Measurements from ENCODE around the gene CYTH4.

The CYTH4 gene

DNA sequence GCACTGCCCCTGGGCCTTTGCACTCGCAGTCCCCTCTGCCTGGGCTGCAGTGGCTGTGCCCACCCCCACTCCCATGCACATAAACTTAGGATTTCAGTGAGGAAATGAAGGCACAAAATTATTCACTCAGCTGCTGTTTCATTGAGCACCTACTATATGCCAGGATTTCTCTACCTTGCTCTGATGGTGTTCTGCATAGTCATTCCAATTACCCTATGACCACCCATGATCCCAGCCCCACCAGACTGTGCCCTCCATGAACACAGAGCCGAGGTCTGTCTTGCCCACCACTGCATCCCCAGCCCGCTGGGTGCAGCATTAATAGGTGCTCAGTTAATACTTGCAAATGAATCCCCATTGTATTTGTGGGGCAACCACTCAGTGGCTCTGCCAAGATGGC is 10.9 kb downstream of the CYTH4 start:
- DNase-seq, result no peak

DNA sequence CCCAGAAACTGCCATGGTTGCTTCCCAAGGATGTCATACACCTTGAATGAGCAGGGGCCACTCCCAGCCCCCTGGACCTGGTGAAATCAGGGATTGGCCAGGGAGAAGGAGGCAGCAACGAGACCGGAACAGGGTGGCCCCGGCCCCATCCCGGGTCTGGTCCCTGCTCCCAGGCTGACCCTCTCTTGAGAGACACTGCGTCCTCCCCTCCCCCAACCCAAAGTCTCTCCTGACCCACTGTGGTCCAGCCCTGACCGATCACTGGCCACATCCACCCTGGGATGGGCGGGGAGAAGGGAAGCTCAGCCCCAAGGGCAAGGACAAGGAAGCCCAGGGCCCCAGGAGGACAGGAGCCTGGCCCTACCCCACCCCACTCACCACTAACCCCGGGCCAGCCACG is 12.4 kb downstream of the CYTH4 start:
- no peak for DNase-seq

DNA sequence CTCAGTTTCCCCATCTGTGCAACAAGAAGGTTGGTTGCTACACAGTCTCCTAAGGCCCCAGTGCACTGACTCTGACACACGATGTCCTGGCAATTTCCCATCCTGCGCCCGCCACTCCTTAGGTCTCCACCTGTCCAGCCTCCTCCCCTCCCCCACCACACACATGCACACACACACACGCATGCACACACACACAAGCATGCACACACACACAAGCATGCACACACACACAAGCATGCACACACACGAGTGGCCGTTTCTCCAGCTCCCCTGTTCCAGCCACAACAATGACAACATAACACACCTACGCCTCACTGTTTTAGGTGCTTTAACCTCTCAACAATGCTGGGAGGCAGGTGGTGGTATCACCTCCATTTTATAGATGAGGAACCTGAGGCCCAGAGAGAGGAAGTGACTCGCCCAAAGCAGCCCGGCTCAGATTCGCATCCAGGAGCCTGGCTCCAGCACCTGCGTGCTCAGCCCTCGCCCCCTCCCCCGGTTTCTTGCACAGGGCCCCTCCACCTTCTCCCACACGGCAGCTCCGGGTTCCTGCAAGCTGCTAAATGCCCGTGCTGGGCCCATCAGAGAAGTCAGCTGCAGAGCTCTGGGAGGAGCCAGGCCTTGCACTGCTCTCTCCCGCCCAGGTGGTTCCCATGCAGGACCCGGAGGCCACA is 13.0 kb downstream of the CYTH4 start:
- DNase-seq, result no peak

DNA sequence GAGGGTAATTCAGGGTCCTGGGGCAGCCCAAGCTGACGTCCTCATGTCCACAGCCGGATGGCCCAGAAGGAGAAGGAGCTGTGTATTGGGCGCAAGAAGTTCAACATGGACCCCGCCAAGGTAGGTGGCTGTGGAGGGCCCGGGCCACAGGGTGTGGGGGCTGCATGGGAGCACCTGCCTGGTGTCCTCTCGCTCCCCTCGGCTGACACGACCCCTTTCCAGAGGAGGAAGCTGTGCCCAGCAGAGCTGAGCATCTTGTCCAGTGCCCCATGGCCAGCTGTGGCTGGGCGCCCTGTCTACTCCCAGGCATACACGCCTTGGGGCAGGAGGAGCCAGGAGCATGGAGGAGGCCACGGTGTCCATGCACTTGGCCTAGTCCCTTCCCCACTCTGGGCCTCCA is 13.6 kb downstream of the CYTH4 start:
- DNase-seq, result no peak

DNA sequence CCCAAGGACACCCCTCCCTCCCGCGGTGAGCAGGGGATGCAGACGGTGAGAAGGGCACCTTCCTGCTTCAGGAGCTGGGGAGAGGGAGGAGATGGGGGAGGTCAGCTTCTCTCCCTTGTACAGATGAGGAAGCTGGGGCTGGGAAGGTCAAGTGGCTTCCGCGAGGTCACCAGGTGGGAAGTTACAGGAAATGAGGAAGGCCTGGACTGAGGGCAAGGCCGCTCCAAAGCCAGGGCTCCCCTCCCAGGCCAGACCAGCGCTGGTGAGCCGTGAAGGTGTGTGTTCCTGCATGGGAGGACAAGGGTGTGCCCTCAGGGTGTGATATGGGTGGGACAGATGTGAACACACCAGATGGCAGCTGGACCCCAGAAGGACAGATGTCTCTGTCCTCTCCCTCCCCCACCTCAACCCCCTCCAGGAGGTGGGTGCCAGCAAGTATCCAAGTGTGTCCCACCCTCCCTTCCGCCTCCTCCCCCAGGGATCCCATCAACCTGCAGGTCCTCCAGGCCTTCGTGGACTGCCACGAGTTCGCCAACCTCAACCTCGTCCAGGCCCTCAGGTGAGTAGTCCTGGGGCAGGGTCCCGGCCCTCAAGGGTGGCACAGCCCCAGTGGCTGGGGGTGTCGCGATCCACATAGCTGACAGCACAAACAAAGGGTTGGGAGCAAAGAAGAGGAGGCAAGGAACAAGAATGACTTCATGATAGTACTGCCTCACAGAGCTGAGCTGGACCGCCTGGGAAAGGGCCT is 16.6 kb downstream of the CYTH4 start:
- no peak for DNase-seq

DNA sequence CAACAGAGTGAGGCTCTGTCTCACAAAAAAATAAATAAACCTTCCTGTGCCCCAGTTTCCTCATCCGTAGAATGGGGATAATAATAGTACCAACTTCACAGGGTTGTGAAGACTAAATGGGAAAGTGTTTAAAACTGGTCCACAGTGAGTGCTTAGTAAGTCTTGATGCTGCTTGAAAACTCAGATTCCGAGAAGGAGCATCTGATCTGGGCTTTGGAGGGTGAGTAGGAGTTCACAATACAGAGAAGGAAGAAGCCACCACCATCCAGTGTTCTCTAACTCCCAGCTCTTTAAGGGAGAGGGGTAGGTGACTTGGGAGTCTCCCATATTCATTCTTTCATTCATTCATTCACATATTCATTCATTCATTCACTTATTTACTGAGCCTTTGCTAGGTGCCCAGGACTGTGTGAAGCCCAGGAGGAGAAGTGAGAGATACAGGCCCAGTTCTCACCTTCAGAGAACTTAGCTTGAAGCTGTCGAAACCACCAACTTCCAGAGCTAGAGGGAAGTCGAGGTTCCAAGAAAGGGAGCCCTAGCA is 17.7 kb downstream of the CYTH4 start:
- no peak for DNase-seq

DNA sequence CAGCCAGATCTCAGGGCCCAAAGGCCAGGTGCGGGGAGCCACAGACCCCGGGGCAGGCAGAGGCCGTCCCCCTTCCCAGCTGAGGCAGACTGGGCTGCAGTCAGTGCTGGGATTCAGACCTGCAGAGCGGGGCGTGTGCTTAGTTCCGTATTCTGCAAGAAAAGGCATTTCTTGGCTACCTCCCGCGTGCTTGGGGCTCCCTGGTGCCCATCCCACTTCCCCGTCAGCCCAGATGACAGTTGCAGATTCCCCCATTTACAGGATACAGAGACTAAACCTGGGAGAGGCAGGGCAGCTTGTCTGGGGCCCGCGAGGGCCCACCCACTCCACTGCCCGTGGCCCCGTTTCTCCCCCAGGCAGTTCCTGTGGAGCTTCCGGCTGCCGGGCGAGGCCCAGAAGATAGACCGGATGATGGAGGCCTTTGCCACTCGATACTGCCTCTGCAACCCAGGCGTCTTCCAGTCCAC is 18.3 kb downstream of the CYTH4 start:
- no peak for DNase-seq

DNA sequence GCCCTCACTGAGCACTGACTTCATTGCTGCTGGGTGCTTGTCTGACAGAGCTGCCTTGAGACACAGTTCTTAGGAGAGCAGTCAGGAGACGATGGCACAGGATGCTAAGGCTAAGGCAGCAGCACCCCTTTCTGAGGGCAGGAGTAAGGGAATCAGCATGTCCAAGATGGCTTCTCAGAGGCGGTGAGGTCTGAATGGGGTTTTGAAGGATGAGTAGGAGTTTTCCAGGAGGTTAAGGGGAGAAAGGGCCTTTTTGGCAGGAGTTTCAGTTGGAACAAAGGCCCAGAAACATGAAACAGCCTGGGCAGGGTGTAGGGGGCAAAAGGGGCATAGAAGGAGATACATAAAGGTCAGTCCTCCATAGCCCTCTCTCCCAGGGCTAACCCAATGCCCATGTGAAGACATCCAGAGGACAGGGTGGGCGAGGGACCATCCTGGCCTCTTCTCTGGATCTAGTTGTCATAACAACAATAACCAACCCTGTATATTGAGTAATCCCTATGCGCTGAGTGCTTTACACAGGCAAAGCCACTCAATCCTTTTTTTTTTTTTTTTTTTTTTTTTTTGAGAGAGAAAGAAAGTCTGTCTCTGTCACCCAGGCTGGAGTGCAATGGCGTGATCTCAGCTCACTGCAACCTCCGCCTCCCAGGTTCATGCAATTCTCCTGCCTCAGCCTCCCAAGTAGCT is 19.0 kb downstream of the CYTH4 start:
- DNase-seq, result no peak

DNA sequence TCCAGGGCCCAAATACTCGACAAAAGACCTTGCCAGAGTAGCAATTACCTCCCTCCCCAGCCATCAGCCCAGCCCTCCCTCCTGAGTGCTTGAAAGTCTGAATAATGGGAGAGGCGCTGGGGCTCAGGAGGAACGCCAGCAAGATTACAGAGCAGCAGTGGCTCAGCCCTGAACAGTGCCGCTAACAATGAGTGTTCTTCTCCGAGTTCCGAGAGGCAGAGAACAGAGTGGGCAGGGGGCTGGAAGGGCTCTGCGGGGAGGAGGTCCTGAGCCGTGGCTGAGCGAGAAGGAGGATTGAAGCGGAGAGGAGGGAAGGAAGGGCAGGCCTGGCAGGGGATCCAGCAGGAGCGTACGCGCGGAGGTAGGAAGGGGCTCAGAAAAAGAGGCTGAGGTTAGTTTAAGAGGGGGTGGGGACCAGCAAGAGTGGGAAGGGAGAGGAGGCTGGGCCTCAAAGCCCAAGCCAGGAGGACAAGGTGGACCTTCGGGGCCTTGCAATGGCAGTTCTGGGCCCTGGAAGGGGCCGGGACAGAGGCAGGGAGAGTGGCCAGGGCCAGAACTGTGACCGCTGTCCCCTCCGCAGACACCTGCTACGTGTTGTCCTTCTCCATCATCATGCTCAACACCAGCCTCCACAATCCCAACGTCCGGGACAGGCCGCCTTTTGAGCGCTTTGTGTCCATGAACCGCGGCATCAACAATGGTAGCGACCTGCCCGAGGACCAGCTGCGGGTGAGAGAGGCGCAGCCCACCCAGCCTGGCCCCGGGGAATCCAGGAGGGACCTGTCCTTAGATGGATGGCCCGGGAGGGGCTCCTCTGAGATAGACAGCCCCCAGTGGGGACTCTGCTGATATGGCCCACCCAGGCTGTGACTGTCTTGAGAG is 20.6 kb downstream of the CYTH4 start:
- no peak for DNase-seq

DNA sequence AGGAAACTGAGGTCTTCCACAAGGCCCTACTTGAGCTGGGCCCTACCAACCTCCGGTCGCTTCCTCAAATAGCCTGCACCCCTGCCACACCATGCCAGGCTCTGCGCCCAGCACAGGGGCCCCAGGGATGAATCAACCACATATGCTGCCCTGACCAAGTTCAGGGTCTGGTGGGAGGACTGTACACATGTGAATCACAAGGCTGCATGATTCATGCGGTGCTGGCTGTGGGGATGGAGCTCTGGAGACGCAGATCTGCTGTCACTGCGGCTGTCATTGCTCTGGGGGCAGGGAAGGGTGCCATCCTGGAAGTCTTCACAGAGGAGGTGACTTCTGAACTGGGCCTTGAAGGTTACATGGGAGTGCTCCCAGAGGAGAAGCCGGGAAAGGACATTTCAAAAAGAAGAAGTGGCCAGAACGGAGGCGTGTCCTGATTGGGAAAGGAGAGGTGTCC is 21.5 kb downstream of the CYTH4 start:
- DNase-seq, result no peak

DNA sequence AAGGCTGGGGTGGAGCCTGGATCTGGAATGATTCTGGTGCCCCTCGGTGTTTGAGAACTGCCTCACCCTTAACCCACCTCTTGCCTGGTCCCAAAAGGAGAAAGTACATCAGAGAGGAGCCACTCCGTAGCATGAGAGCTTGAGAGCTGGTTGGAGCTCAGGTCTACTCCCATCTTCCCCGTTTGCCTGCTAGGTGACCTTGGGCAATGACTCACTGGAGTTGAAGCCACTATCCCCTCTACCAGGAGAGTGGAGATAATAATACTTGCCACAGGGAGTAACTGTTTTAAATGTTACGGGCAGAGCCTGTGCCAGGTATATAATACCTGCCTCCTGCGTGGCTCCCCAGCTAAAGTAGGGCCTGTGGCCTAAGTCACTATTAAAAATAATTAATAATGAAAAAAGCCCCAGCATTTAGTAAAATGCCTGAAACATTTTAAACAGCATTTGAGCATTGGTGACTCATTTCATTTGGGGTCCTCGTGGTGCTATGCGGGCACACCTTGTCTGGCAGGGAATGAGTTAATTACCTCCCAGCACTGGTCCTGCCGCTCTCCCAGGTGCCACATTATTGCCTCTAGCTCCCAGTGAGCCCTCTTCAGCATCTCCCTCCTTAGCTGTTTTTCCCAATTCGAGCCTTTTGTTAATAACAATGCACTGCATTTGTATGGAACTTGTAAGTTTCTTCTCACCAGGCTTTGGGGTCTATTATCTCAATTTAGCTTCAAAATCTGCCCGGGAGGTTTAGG is 22.5 kb downstream of the CYTH4 start:
- DNase-seq, result no peak

DNA sequence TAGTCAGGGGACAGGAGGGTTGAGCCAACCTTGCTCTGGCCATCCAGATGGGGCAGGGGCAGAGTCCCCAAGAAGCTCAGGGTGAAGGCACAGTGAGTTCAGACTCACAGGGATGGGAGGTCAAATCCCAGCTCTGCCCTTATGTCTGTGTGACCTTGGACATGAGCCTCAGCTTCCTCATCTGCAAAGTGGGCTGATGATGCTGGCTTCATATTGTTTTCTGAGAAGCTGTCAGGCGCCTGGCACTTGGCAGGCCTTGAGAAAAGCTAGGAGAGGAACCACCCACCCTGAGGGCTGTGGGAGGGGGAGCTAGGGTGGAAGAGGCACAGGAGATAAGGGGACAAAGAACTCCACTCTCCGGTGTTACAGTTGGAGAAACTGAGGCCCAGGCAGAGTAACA is 23.6 kb downstream of the CYTH4 start:
- DNase-seq, result no peak

DNA sequence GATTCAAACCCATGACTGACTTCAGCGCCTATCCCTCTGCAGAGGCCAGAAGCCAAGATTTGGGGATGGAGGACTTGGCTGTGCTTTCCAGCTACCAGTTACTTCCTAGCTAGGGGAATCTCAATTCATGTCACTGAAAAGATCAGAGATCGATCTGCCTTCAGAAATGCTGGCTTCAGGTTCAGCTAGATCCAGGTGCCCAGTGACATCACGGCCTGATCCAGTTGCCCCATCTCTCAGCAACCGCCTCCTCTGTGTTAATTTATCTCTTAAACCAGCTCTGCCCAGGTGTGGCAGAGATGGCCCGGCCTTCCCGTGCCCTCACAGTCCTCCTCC is 24.2 kb downstream of the CYTH4 start:
- no peak for DNase-seq

DNA sequence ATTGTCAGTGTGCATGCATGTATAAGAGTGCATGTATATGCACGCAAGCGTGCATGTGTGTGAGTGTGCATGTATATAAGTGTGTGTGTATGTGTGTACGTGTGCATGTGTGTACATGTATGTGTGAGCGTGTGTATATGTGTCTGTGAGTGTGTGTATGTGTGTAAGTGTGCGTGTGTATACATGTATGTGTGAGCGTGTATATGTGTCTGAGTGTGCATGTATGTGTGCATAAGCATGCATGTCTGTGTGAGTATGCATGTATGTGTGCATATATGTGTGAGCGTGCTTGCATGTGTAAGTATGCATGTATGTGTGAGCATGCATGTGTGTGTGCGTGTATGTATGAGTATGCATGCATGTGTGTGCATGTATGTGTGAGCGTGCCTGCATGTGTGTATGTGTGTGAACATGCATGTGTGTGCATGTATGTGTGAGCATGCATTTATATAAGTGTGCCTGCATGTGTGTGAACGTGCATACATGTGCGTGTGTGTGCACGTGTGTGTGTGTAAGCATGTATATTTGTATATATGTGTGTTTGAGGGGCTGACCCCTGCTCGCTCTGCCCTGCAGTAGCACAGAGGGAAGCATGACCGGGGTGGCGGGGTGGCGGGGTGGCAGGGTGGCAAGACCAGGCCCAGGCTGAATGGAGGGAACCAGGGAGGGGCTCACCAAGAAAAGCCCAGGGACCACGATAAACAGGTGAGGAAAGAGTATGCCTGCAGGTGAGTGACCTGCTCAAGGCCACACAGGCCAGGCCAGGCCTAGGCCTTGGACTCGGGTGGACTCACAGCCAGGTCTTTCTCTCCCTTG is 26.3 kb downstream of the CYTH4 start:
- no peak for DNase-seq

DNA sequence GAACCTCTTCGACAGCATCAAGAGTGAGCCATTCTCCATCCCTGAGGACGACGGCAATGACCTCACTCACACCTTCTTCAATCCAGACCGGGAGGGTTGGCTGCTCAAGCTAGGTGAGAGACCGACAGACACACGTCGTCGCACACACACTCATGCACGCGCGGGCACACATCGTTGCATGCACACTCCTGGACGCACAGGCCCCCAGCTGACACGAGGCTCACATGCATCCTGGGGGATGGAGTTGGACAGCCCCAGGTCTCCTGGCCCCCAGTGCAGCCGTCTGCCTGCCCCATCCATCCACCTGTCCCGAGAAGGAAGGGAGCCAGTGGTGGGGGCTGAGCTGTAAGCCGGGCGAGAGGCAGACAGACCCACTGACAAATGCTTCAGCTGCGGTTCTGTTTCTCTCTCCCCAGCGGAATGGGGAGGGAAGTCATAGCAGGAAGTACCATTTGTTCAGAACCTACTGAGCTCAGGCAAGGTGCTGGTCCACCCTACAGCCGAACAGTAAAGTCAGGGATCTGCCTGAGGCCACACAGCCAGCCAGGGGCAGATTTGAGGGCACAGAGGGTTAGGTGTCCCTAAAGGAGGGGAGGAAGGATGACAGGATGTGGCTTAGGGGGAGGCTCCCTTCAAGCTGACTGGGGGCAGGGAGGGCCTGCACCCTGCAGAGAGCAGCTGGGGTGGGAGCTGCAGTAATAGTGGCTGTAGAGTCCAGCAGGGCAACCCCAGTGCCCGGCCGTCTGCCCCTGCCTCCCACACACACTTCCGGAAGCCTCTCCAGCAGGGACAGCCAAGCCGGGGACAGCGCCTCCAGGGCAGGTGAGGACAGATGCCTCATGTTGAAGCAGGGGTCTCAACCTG is 27.1 kb downstream of the CYTH4 start:
- no peak for DNase-seq

DNA sequence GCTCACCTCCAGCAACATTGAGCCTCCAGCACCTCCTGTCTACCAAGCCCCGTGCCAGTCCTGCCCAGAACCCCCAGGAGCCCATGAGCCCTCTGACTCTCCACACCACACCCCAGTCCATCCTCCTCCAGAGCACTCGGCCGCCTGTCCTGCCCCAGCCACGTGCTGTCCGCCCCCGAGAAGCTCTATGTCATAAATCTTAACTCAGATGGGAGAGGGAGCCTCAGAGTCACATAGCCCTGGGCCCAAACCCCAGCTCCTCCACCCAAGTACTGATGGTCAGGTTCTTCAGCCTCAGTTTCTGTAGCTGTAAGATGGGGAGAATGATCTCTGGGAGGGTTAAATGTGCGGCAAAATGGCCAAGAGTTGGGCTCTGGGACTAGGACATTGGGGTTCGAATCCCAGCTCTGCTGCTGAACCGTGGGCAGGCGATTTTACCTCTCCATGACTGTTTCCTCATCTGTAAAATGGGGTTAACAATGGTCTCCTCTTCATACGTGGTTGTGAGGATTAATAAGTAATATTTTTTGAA is 27.8 kb downstream of the CYTH4 start:
- no peak for DNase-seq

DNA sequence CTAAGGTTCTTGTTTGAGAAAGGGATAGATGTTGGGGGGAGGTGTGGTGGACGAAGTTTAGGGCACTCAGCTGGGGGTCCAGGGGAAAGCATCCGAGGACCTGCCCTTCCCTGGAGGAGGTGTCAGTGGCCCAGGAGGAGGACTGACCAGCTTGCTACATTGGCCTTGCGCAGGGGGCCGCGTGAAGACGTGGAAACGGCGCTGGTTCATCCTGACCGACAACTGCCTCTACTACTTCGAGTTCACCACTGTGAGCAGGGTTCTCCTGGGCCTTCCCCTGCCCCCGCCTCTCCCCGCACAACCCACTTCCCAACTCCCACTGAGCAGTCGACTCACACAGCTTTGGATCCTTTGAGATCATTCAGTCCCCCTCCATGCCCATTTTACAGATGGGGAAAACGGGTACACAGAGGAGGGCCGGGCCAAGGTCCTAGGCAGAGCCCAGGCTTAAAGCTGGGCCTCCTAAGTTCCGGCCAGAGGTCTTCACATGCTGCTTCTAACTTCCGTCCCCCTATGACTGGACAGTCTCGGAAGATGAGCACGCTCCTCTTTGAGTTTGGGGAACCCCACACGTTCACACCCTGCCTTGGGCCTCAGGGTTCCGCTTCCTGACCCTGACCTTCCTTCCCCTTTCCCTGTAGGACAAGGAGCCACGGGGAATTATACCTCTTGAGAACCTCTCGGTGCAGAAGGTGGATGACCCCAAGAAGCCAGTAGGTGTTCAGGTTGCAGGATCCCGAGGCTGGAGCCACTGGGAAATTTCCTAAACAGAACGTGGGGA is 28.7 kb downstream of the CYTH4 start:
- no peak for DNase-seq

DNA sequence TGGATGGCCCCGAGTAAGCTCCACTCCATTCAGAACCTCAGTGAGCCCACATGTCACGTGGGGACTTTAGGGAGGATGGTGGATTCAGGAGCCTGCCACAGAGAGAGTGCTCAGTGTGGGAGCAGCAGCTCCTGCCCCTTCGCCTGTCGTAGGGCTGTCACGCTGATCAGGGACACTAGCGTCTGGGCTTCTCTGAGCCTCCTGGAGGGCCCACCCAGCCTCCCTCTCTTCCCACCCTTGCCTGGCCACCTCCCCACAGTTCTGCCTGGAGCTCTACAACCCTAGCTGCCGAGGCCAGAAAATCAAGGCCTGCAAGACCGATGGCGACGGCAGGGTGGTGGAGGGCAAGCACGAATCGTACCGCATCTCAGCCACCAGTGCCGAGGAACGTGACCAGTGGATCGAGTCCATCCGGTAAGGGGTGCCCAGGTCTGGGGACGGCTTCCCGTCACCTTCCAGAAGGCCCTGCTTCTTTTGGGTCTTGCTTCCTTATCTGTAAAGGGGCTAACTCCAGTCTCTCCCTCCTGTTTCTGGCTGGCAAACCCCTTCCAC is 29.5 kb downstream of the CYTH4 start:
- DNase-seq, result no peak
